GM12801 (cell line): ENCODE measurements around the gene IL9.

Source experiments
- TF ChIP-seq, protein P1 (sequence below): IDR thresholded peaks from one replicate; pipeline ENCODE4 v1.5.1; 2011; ENCODE audit warnings: control low read depth; ENCODE audit not compliant: insufficient read length; ENCODE audit errors: extremely low read depth

IL9 gene

DNA sequence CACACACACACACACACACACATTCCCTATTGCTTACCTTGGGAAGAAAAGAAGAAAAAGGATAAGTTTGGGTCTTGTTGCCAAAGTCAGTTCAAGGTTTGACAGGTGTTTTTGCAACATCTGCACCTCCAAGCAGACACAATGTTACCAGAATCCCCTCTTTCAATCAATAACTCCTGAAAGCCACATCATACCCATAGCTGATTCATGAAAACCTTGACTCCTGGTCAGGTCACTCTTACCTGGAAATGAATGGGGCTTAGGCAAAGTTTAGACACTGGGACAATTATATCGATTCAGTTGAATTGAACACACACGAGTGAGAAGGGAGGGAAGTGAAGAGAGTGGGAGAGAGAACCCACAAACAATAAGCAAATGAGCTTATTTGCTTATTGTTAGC lies 27.0 kb downstream of the IL9 start:
- TF ChIP-seq, protein P1, sequence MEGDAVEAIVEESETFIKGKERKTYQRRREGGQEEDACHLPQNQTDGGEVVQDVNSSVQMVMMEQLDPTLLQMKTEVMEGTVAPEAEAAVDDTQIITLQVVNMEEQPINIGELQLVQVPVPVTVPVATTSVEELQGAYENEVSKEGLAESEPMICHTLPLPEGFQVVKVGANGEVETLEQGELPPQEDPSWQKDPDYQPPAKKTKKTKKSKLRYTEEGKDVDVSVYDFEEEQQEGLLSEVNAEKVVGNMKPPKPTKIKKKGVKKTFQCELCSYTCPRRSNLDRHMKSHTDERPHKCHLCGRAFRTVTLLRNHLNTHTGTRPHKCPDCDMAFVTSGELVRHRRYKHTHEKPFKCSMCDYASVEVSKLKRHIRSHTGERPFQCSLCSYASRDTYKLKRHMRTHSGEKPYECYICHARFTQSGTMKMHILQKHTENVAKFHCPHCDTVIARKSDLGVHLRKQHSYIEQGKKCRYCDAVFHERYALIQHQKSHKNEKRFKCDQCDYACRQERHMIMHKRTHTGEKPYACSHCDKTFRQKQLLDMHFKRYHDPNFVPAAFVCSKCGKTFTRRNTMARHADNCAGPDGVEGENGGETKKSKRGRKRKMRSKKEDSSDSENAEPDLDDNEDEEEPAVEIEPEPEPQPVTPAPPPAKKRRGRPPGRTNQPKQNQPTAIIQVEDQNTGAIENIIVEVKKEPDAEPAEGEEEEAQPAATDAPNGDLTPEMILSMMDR, result no peak

- TF ChIP-seq, protein P1, result no peak
Measured at GRCh38 chr5:135867599-135867998, 28.0 kb downstream of the IL9 start.

DNA sequence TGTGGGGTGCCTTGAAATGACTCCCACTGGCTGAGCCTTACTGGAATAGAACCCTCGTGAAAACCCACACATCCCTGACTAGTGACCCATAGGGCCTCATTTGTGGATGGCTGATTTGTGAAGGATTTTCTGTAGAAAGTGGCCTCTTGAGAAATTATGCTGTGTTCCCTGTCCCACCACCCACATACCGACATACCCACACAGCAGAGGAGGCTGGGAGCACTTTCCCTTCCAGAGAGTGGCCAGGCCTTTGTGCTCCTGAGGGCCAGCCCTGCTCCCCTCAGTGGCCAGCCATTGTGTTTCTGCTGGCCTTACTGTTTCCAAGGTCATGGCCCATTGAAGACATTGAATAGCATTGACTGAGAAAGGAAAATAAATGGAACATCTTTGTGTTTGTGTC lies 29.6 kb downstream of the IL9 start:
- TF ChIP-seq, protein P1, result no peak

- TF ChIP-seq, protein P1, result no peak
Measured at GRCh38 chr5:135864503-135865435, 30.9 kb downstream of the IL9 start.

- TF ChIP-seq, protein P1, result no peak
Measured at GRCh38 chr5:135862744-135863143, 32.9 kb downstream of the IL9 start.

DNA sequence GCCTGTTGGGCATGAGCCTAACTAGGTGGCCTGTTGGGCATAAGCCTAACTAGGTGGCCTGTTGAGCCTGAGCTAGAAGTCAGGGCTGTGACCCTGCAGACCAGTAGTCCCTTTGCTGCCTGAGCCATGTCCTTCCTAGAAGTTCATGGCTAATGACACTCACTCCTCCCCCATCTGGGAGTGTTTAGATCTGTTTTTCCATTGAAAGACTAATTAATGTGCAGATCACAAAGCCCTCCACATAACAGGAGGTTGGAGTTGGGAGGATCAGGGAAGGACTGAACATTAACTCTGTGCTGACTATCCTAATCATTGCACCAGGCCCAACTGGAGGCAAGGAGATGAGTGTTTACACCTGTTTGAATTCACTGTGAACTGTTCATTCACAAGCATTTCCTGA lies 33.6 kb downstream of the IL9 start:
- TF ChIP-seq, protein P1, result no peak

- TF ChIP-seq, protein P1, result no peak
Measured at GRCh38 chr5:135861641-135862040, 34.0 kb downstream of the IL9 start.
